Measurements from ENCODE around the gene SDK1. TPM values are rescaled to one million over a fixed set of nuclear protein-coding genes. Genes with fewer than 3 reads are reported as not detected.

The SDK1 gene
- total and polyA plus RNA-seq, 2 of the 8 experiments (the other 6 are each of a cell fraction or from before 2014, with no cell fraction given): 3.3 to 7.2 TPM

- Histone ChIP-seq H2BK120ac (replicated peaks; ENCODE audit: low read depth, low read length) (no peak overlapping the region), H2AFZ (ENCODE audit: low read length) (no peak overlapping the region), H2BK5ac (ENCODE audit: low read depth, low read length) (no peak overlapping the region), H3K4me2 (ENCODE audit: insufficient read depth in 1 of 2, low read depth in 2 of 2, low read length in 2 of 2) (no peak overlapping the region), H2BK12ac (ENCODE audit: low read depth, low read length) (no peak overlapping the region), H3K23ac (ENCODE audit: insufficient read length) (no peak overlapping the region), H3K9me3 (ENCODE audit: insufficient read depth in 2 of 2, low read depth in 1 of 2, low read length in 1 of 2) (no peaks in the 10 kb centered on the region), H2BK20ac (ENCODE audit: low read length) (no peak overlapping the region), H3K79me1 (ENCODE audit: low read depth, low read length) (no peaks in the 10 kb centered on the region), H3K56ac (replicated peaks; ENCODE audit: insufficient read length, low read depth, low read length) (no peak overlapping the region), H3K9ac (replicated peaks in 1 of 4; ENCODE audit: extremely low read depth in 1 of 4, low read depth in 3 of 4, low read length in 3 of 4) (no peak overlapping the region), H3K23me2 (ENCODE audit: low read depth, low read length) (no peaks in the 10 kb centered on the region), H3K14ac (ENCODE audit: insufficient read length) (no peak overlapping the region), H2BK15ac (ENCODE audit: low read length) (no peak overlapping the region), H4K91ac (replicated peaks; ENCODE audit: insufficient read length, low read length) (no peak overlapping the region), H2AK5ac (ENCODE audit: low read depth, low read length) (no peak overlapping the region), H4K5ac (ENCODE audit: insufficient read length, low read depth, low read length) (no peak overlapping the region), H3K27me3 (replicated peaks in 1 of 4; ENCODE audit: control insufficient read depth in 3 of 4, extremely low read depth in 1 of 4, insufficient read depth in 3 of 4, low read length in 3 of 4) (no peaks in the 10 kb centered on the region), H4K8ac (ENCODE audit: extremely low read depth, insufficient read depth, low read length) (no peak overlapping the region), H3K18ac (ENCODE audit: extremely low read depth, low read length) (no peak overlapping the region), H4K20me1 (replicated peaks in 1 of 2; ENCODE audit: control insufficient read depth in 1 of 2, insufficient read depth in 2 of 2, low read length in 2 of 2) (no peaks in the 10 kb centered on the region), H3K79me2 (ENCODE audit: control insufficient read depth in 1 of 2, insufficient read depth in 2 of 2, low read length in 2 of 2) (no peaks in the 10 kb centered on the region), H3K4ac (replicated peaks; ENCODE audit: insufficient read length, low read depth, low read length) (no peak overlapping the region), H3K4me3 (ENCODE audit: extremely low read depth in 1 of 4, insufficient read depth in 2 of 4, low read depth in 3 of 4, low read length in 4 of 4) (no peak overlapping the region), H3K36me3 (ENCODE audit: control insufficient read depth in 2 of 4, insufficient read depth in 4 of 4, low read length in 3 of 4) (no peaks in the 10 kb centered on the region), H3K27ac (ENCODE audit: low read depth, low read length) (no peak overlapping the region), H3K4me1 (replicated peaks in 1 of 4; ENCODE audit: control insufficient read depth in 3 of 4, insufficient read depth in 4 of 4, low read length in 3 of 4) (no peaks in the 10 kb centered on the region)
- POLR2A ChIA-PET (ENCODE audit: partially characterized antibody): no interaction called here
- TF ChIP-seq TBP (IDR thresholded peaks at IDR 0.05; ENCODE audit: low read depth, low read length): no peak
- CTCF ChIA-PET (ENCODE audit: partially characterized antibody): no interaction called here
- WGBS, 2 experiments (ENCODE audit: extremely low coverage in 1 of 2, insufficient coverage in 1 of 2, insufficient read length in 1 of 2, insufficient replicate concordance in 2 of 2, low coverage in 1 of 2, low lambda C conversion rate in 2 of 2, missing lambda C conversion rate in 1 of 2): 87% methylated on average over 7 of the region's 7 CpGs; no CpG with 5 or more reads in 1 of the 2 experiments
- FAIRE-seq (no peak), DNase-seq (ENCODE audit: low read depth in 1 of 2, low spot score in 2 of 2) (no peak)
Measured at GRCh38 chr7:3598854-3599253, 297.8 kb downstream of the SDK1 start.
